Transverse colon (tissue), 4 donors: ENCODE results near the gene CCDC50. TPM values are rescaled to one million over a fixed set of nuclear protein-coding genes. Genes with fewer than 3 reads are reported as not detected.

ENCODE experiments used
- DNase-seq: peaks from one replicate; pipeline ENCODE4 v3.0.0-alpha.2; 2019
- H3K27ac ChIP-seq, 4 donors: fragments of 200-600 bp; sonication (generic); 2 replicates each; pipeline ENCODE4 v1.5.1; 2016 to 2018; ENCODE audit warnings: inconsistent platforms in 4 of 4
- H3K27me3 ChIP-seq: fragments of 200-600 bp; sonication (generic); 2 replicates; pipeline ENCODE4 v1.5.1; 2017; ENCODE audit warnings: inconsistent platforms
- H3K36me3 ChIP-seq, 4 donors: fragments of 200-600 bp; sonication (generic); 2 replicates each; pipeline ENCODE4 v1.5.1; 2017 to 2019; ENCODE audit warnings: inconsistent platforms in 4 of 4
- H3K4me1 ChIP-seq, 4 donors: fragments of 200-600 bp; sonication (generic); 2 replicates each; pipeline ENCODE4 v1.5.1; 2017 to 2020; ENCODE audit warnings: inconsistent platforms in 4 of 4
- H3K4me3 ChIP-seq, 4 donors: fragments of 200-600 bp; sonication (generic); 1 replicate in 1 of 4; 2 replicates in 3 of 4; pipeline versions ENCODE4 v1.5.1 to v1.6.1; 2017 to 2019; ENCODE audit warnings: inconsistent platforms in 4 of 4
- H3K9me3 ChIP-seq, 2 donors: fragments of 200-600 bp; sonication (generic); 2 replicates each; pipeline ENCODE4 v1.5.1; 2017 to 2019; ENCODE audit warnings: inconsistent platforms in 2 of 2
- CTCF ChIP-seq, 5 experiments: fragments of 200-600 bp in 3 of 5; fragments of 450-650 bp in 2 of 5; sonication (generic) in 3 of 5; IDR thresholded peaks; 1 replicate in 2 of 5; 2 replicates in 3 of 5; pipeline ENCODE4 v1.5.1; 2016 to 2017; ENCODE audit warnings: antibody characterized with exemption in 5 of 5, inconsistent platforms in 3 of 5, mild to moderate bottlenecking in 2 of 5, moderate library complexity in 1 of 5
- EP300 ChIP-seq: sonication (generic); formaldehyde crosslinking; IDR thresholded peaks from one replicate; pipeline ENCODE4 v1.6.1; 2017; ENCODE audit warnings: antibody characterized with exemption, low read depth
- POLR2A ChIP-seq: fragments of 450-650 bp; IDR thresholded peaks from one replicate; pipeline ENCODE4 v1.6.1; 2016; ENCODE audit warnings: antibody characterized with exemption, mild to moderate bottlenecking, moderate library complexity
- POLR2AphosphoS5 ChIP-seq, 3 donors: sonication (generic); formaldehyde crosslinking; IDR thresholded peaks; one replicate each; pipeline ENCODE4 v1.6.1; 2016; ENCODE audit warnings: antibody characterized with exemption in 3 of 3
- WGBS, 2 donors: methylation state at CpG; one replicate each; pipeline ENCODE4 v1.1.5; 2018; ENCODE audit warnings: low coverage in 1 of 2; 5-methylcytosine and 5-hydroxymethylcytosine counted together
- in situ Hi-C, 4 donors: fragments of 200-750 bp; cut with MboI; loops; one replicate each; pipeline versions ENCODE4 v1.15.0 to v1.15.1; 2017; ENCODE audit warnings: low sequenced_read_pairs in 3 of 4, low pct_ligation_motif_present in 1 of 4, low pct_unique_long_range_greater_than_20kb in 1 of 4
- intact Hi-C: fragments of 100-400 bp; cut with DNase I; formaldehyde crosslinking; loops from one replicate; pipeline ENCODE4 v1.15.1; 2023; ENCODE audit warnings: low total_unique reads
- total RNA-seq, 4 donors: library from RNA; depleted of rRNA; stranded (reverse); fragments of >200 nt; gene quantifications; one replicate each; pipeline ENCODE4 v1.1.0, GENCODE V29; 2016

CCDC50 gene
- total RNA-seq, 4 donors from 2014 or later, result 61.3 to 78.0 (median 69.5) TPM

- H3K4me1 ChIP-seq, result no peaks in the 10 kb centered on the region
- no peak overlapping the region for H3K4me3 ChIP-seq
- DNase-seq, result no peak
- intact Hi-C loops (no loop called here), in situ Hi-C loops (no loop called here)
- H3K9me3 ChIP-seq, result no peaks in the 10 kb centered on the region
- no peak overlapping the region for H3K27ac ChIP-seq
- no peak for TF ChIP-seq POLR2A
- no peak for TF ChIP-seq POLR2AphosphoS5 (IDR thresholded peaks at IDR 0.05)
- TF ChIP-seq EP300, result no peak
- no peak for TF ChIP-seq CTCF (IDR thresholded peaks at IDR 0.05)
- no peaks in the 10 kb centered on the region for H3K27me3 ChIP-seq
- no peaks in the 10 kb centered on the region for H3K36me3 ChIP-seq
- 32 to 44% methylated on average over 1 of the region's 1 CpG for WGBS, 2 donors
Measured at GRCh38 chr3:191426311-191426710, 97.1 kb downstream of the CCDC50 start.

GRCh38 chr3:191428177-191428576, 99.0 kb downstream of the CCDC50 start:
- H3K4me3 ChIP-seq, result no peak overlapping the region
- no peak for DNase-seq
- H3K4me1 ChIP-seq, result no peaks in the 10 kb centered on the region
- intact Hi-C loops (no loop called here), in situ Hi-C loops (no loop called here)
- WGBS, 2 donors, result 96 to 100% methylated on average over 1 of the region's 1 CpG
- H3K27ac ChIP-seq, result no peak overlapping the region
- H3K27me3 ChIP-seq, result no peaks in the 10 kb centered on the region
- no peak for TF ChIP-seq POLR2A
- no peak for TF ChIP-seq EP300
- TF ChIP-seq POLR2AphosphoS5 (IDR thresholded peaks at IDR 0.05), result no peak
- no peak for TF ChIP-seq CTCF (IDR thresholded peaks at IDR 0.05)
- H3K9me3 ChIP-seq, result no peaks in the 10 kb centered on the region
- H3K36me3 ChIP-seq, result no peaks in the 10 kb centered on the region

GRCh38 chr3:191430103-191430502, 100.9 kb downstream of the CCDC50 start:
- Histone ChIP-seq H3K27me3 (no peaks in the 10 kb centered on the region), H3K4me1 (no peaks in the 10 kb centered on the region), H3K27ac (no peak overlapping the region), H3K9me3 (no peaks in the 10 kb centered on the region), H3K36me3 (no peaks in the 10 kb centered on the region), H3K4me3 (no peak overlapping the region)
- intact Hi-C loops, result loop anchor here (5.0 kb wide), 1 partner anchor 1007 kb away; no protein-coding TSS in a partner anchor
- WGBS, 2 donors, result 40 to 60% methylated on average over 3 to 4 of the region's 4 CpGs
- no peak for DNase-seq
- TF ChIP-seq POLR2A (no peak), CTCF (IDR thresholded peaks at IDR 0.05) (no peak), POLR2AphosphoS5 (IDR thresholded peaks at IDR 0.05) (no peak), EP300 (no peak)
- in situ Hi-C loops, result no loop called here

- Histone ChIP-seq H3K27me3 (no peaks in the 10 kb centered on the region), H3K4me3 (no peak overlapping the region), H3K36me3 (no peaks in the 10 kb centered on the region), H3K9me3 (no peaks in the 10 kb centered on the region), H3K4me1 (no peaks in the 10 kb centered on the region), H3K27ac (no peak overlapping the region)
- intact Hi-C loops, result loop anchor here (5.0 kb wide), 1 partner anchor 1006 kb away; no protein-coding TSS in a partner anchor
- in situ Hi-C loops, result no loop called here
- 70 to 89% methylated on average over 5 of the region's 5 CpGs for WGBS, 2 donors
- DNase-seq, result no peak
- TF ChIP-seq POLR2A (no peak), EP300 (no peak), CTCF (IDR thresholded peaks at IDR 0.05) (no peak), POLR2AphosphoS5 (IDR thresholded peaks at IDR 0.05) (no peak)
Measured at GRCh38 chr3:191431160-191431822, 102.1 kb downstream of the CCDC50 start.
